Measurements from ENCODE around the gene CKS1B. TPM values are rescaled to one million over a fixed set of nuclear protein-coding genes. Genes with fewer than 3 reads are reported as not detected.
"Not testable (repeated sequence)": the region's sequence is repeated elsewhere in the genome, so short reads cannot be mapped to it uniquely, and the experiment has no call there.

The CKS1B gene
- polyA plus RNA-seq, 4 donors, result 63.7 to 117 (median 75.6) TPM

DNA sequence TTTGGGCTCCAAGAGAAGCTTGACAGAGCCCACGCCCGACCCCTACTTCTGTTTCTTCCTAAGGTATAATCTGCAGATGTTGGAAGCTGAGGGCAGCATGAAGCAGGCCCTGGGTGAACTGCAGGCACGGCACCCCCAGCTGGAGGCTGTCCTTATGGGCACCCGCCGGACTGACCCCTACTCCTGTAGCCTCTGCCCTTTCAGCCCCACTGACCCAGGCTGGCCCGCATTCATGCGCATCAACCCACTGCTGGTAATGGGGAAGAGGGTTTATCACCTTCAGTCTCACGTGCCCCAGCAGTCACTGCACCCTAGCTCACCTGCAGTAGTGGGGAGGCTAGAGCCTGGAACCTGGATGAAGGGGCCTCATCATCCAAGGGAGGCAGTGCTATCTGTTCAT lies 15.8 kb downstream of the CKS1B start:
- no peak overlapping the region for H3K27ac ChIP-seq (ENCODE audit: low read depth in 1 of 3, low read length in 2 of 3)
- peaks cover 0 to 16% (median 2%) of the 10 kb centered on the region in 3 donors for H3K4me1 ChIP-seq (ENCODE audit: control insufficient read depth in 3 of 3, insufficient read depth in 2 of 3, low read depth in 1 of 3, low read length in 2 of 3)
- H3K36me3 ChIP-seq (ENCODE audit: control insufficient read depth in 3 of 3, insufficient read depth in 2 of 3, low read depth in 1 of 3, low read length in 3 of 3), result peaks cover 5 to 63% (median 8%) of the 10 kb centered on the region in 3 donors
- WGBS, 3 donors, result 87 to 97% (median 93%) methylated on average over 8 of the region's 8 CpGs
- no peak for DNase-seq
- no peaks in the 10 kb centered on the region for H3K27me3 ChIP-seq (ENCODE audit: control insufficient read depth in 3 of 3, insufficient read depth in 3 of 3, low read length in 3 of 3)
- no peak overlapping the region for H3K4me3 ChIP-seq (ENCODE audit: low read depth in 1 of 3, low read length in 3 of 3)
- no peak for FAIRE-seq
- no peaks in the 10 kb centered on the region for H3K9me3 ChIP-seq (ENCODE audit: control insufficient read depth in 2 of 2, insufficient read depth in 1 of 2, low read depth in 1 of 2, low read length in 1 of 2)

DNA sequence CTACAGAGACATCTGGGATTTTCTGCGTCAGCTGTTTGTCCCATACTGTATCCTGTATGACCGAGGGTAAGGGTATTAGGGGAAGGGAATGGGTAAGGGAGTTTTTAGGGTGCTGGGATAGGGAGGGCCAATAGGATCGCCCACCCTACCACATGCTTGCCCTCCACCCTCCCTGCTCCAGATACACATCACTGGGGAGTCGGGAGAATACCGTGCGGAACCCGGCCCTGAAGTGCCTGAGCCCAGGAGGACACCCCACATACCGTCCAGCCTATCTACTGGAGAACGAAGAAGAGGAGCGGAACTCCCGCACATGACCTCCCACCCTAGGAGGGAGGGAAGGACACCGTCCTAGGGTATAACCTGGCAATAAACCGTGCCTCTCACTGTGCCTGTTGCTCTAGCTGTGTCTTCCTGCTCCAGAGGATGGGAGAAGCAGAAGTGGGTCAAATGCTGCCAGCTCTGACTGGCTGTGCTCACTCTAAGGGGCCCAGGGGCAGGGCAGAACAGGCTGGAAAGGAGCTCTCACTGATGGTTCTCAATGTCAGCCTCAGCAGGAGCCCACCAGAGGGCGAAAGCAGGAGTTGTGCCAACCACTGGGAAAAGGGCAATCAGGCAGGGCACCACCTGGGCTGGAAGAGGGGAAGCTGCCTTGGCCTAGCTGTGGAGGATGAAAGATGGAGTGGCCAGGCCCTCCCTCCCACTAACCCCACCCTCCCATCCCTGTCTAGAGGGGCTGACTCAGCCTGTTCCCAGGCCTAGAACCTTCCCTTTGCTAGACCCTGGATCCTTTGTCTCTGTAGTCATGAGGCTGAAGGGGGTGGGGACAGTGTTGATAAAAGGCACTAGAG lies 18.5 kb downstream of the CKS1B start:
- WGBS, 3 donors, result 82 to 84% (median 82%) methylated on average over 14 of the region's 14 CpGs
- Histone ChIP-seq H3K27ac (ENCODE audit: low read depth in 1 of 3, low read length in 2 of 3) (no peak overlapping the region), H3K27me3 (ENCODE audit: control insufficient read depth in 3 of 3, insufficient read depth in 3 of 3, low read length in 3 of 3) (no peaks in the 10 kb centered on the region), H3K4me1 (ENCODE audit: control insufficient read depth in 3 of 3, insufficient read depth in 2 of 3, low read depth in 1 of 3, low read length in 2 of 3) (peaks cover 0 to 16% (median 2%) of the 10 kb centered on the region in 3 donors), H3K9me3 (ENCODE audit: control insufficient read depth in 2 of 2, insufficient read depth in 1 of 2, low read depth in 1 of 2, low read length in 1 of 2) (no peaks in the 10 kb centered on the region), H3K4me3 (ENCODE audit: low read depth in 1 of 3, low read length in 3 of 3) (no peak overlapping the region), H3K36me3 (ENCODE audit: control insufficient read depth in 3 of 3, insufficient read depth in 2 of 3, low read depth in 1 of 3, low read length in 3 of 3) (peaks cover 5 to 48% (median 8%) of the 10 kb centered on the region in 3 donors)
- no peak for FAIRE-seq
- no peak for DNase-seq

DNA sequence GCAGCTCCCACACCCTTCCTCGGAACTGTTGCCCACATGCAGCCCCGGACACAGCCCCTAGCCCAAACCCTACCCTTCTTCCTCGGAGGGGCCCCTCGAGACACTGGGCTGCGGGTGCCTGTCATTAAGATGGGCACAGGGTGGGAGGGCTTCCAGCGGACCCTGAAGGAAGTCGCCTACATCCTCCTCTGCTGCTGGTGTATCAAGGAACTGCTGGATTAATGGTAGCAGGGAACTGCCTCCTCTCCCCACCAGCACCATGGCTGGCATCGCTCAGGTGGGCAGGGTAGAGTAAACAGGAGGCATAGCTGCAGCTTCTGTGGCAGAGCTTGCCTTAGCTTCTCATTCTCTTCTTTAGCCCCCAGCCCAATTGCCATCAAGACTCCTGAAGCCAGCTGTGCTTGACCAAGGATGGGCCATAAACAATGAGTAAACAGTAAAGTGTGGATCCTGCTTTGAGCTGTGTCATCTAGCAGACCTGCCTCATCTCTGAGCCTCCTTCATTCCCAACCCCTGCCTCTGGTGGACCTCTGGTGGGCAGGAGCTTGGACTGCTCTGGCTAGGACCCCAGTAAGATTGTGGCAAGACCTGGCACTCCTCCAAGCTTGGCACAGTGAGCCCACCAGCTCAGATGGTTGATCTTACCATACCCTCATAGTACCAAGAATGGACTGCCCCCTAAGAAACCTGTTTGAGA lies 19.2 kb downstream of the CKS1B start, which contains the start of gene LENEP:
TSS of gene LENEP (plus strand) at position 15 of the 697 bp plus-strand sequence. CDS start at position 37, 22 bp downstream.
- DNase-seq (no peak), FAIRE-seq (no peak)
- H3K4me3 ChIP-seq (ENCODE audit: low read depth in 1 of 3, low read length in 3 of 3), result no peak within 1 kb of the TSS
- H3K27me3 ChIP-seq (ENCODE audit: control insufficient read depth in 3 of 3, insufficient read depth in 3 of 3, low read length in 3 of 3), result no peaks in the 10 kb centered on the region
- 70 to 73% (median 71%) methylated on average over 8 of the region's 8 CpGs for WGBS, 3 donors
- H3K9me3 ChIP-seq (ENCODE audit: control insufficient read depth in 2 of 2, insufficient read depth in 1 of 2, low read depth in 1 of 2, low read length in 1 of 2), result no peaks in the 10 kb centered on the region
- H3K4me1 ChIP-seq (ENCODE audit: control insufficient read depth in 3 of 3, insufficient read depth in 2 of 3, low read depth in 1 of 3, low read length in 2 of 3), result peaks cover 0 to 14% (median 2%) of the 10 kb centered on the region in 3 donors
- H3K36me3 ChIP-seq (ENCODE audit: control insufficient read depth in 3 of 3, insufficient read depth in 2 of 3, low read depth in 1 of 3, low read length in 3 of 3), result peaks cover 5 to 40% (median 8%) of the 10 kb centered on the region in 3 donors
- H3K27ac ChIP-seq (ENCODE audit: low read depth in 1 of 3, low read length in 2 of 3), result no peak within 1 kb of the TSS

DNA sequence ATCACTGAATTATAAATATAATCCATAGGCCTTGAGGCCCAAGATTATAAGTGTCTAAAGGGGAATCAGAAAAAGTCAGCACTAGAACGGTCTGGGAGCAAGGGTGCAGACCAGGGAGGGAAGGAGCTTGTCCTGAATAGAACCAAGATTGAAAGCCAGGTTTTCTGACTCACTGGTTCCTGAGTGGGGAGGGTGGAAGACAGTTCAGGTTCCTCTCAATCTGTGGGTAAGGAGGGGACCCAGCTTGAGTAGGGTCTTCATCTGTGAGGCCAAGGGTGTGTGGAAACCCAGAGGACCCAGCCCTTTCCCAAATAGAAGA lies 19.7 kb downstream of the CKS1B start:
- peaks cover 0 to 14% (median 2%) of the 10 kb centered on the region in 3 donors for H3K4me1 ChIP-seq (ENCODE audit: control insufficient read depth in 3 of 3, insufficient read depth in 2 of 3, low read depth in 1 of 3, low read length in 2 of 3)
- 40 to 57% (median 47%) methylated on average over 1 of the region's 1 CpG for WGBS, 3 donors
- FAIRE-seq, result no peak

DNA sequence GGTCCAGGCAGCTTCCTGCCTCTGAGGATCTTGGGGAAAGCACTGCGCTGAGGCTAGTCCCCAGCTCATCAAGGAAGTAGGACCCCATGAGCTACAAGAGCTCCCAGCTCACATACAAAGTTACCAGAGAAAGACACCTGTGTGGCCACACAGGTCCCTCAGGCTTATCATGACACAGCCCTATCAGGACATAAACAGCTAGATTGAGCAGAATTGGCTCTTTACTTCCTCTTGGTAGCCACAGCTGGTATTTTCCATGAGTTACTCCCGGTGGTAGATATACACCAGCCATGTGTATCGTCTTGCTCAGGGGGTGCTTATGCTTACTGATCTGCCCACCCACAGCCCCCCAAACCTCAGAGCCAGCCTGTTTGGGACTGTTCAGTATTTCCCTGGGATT lies 20.1 kb downstream of the CKS1B start:
- Histone ChIP-seq H3K4me3 (ENCODE audit: low read depth in 1 of 3, low read length in 3 of 3) (no peak overlapping the region), H3K4me1 (ENCODE audit: control insufficient read depth in 3 of 3, insufficient read depth in 2 of 3, low read depth in 1 of 3, low read length in 2 of 3) (peaks cover 0 to 14% (median 0%) of the 10 kb centered on the region in 3 donors), H3K27me3 (ENCODE audit: control insufficient read depth in 3 of 3, insufficient read depth in 3 of 3, low read length in 3 of 3) (no peaks in the 10 kb centered on the region), H3K27ac (ENCODE audit: low read depth in 1 of 3, low read length in 2 of 3) (no peak overlapping the region), H3K36me3 (ENCODE audit: control insufficient read depth in 3 of 3, insufficient read depth in 2 of 3, low read depth in 1 of 3, low read length in 3 of 3) (peaks cover 5 to 31% (median 8%) of the 10 kb centered on the region in 3 donors), H3K9me3 (ENCODE audit: control insufficient read depth in 2 of 2, insufficient read depth in 1 of 2, low read depth in 1 of 2, low read length in 1 of 2) (no peaks in the 10 kb centered on the region)
- WGBS, 3 donors, result 48 to 53% (median 53%) methylated on average over 3 of the region's 3 CpGs
- FAIRE-seq (no peak), DNase-seq (no peak)

More for the DNA sequence above, 19.7 kb downstream of the CKS1B start:
- Histone ChIP-seq H3K36me3 (ENCODE audit: control insufficient read depth in 3 of 3, insufficient read depth in 2 of 3, low read depth in 1 of 3, low read length in 3 of 3) (peaks cover 5 to 35% (median 8%) of the 10 kb centered on the region in 3 donors), H3K4me3 (ENCODE audit: low read depth in 1 of 3, low read length in 3 of 3) (no peak overlapping the region), H3K27ac (ENCODE audit: low read depth in 1 of 3, low read length in 2 of 3) (no peak overlapping the region), H3K27me3 (ENCODE audit: control insufficient read depth in 3 of 3, insufficient read depth in 3 of 3, low read length in 3 of 3) (no peaks in the 10 kb centered on the region), H3K9me3 (ENCODE audit: control insufficient read depth in 2 of 2, insufficient read depth in 1 of 2, low read depth in 1 of 2, low read length in 1 of 2) (no peaks in the 10 kb centered on the region)
- DNase-seq, result no peak

DNA sequence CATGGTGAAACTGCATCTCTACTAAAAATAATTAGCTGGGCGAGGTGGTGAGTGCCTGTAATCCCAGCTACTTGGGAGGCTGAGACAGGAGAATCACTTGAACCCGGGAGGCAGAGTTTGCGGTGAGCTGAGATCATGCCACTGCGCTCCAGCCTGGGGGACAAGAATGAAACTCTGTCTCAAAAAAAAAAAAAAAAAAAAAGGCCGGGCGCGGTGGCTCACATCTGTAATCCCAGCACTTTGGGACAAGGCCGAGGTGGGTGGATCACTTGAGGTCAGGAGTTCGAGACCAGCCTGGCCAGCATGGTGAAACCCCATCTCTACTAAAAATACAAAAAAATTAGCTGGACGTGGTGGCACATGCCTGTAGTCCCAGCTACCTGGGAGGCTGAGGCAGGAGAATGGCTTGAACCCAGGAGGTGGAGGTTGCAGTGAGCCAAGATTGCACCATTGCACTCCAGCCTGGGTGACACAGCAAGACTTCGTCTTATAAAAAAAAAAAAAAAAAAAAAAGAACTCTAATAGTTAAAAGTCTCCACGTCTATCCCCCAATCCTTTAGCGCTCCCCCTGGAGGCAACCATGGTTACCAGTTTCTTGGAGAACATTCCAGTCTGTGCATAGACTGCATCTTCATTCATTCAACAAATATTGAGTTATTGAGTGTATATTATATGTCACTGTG lies 21.0 kb downstream of the CKS1B start:
- Histone ChIP-seq H3K4me1 (ENCODE audit: control insufficient read depth in 3 of 3, insufficient read depth in 2 of 3, low read depth in 1 of 3, low read length in 2 of 3) (peaks cover 1 to 20% (median 3%) of the 10 kb centered on the region in 3 donors), H3K36me3 (ENCODE audit: control insufficient read depth in 3 of 3, insufficient read depth in 2 of 3, low read depth in 1 of 3, low read length in 3 of 3) (peaks cover 1 to 23% (median 4%) of the 10 kb centered on the region in 3 donors)
- H3K27ac ChIP-seq (ENCODE audit: low read depth in 1 of 3, low read length in 2 of 3); H3K27me3 ChIP-seq (ENCODE audit: control insufficient read depth in 3 of 3, insufficient read depth in 3 of 3, low read length in 3 of 3); H3K4me3 ChIP-seq (ENCODE audit: low read depth in 1 of 3, low read length in 3 of 3); H3K9me3 ChIP-seq (ENCODE audit: control insufficient read depth in 2 of 2, insufficient read depth in 1 of 2, low read depth in 1 of 2, low read length in 1 of 2); FAIRE-seq: not testable (repeated sequence)
- peak; percentile 75 to 76 for DNase-seq
- WGBS, 3 donors, result 49 to 63% (median 58%) methylated on average over 10 to 13 of the region's 13 CpGs

DNA sequence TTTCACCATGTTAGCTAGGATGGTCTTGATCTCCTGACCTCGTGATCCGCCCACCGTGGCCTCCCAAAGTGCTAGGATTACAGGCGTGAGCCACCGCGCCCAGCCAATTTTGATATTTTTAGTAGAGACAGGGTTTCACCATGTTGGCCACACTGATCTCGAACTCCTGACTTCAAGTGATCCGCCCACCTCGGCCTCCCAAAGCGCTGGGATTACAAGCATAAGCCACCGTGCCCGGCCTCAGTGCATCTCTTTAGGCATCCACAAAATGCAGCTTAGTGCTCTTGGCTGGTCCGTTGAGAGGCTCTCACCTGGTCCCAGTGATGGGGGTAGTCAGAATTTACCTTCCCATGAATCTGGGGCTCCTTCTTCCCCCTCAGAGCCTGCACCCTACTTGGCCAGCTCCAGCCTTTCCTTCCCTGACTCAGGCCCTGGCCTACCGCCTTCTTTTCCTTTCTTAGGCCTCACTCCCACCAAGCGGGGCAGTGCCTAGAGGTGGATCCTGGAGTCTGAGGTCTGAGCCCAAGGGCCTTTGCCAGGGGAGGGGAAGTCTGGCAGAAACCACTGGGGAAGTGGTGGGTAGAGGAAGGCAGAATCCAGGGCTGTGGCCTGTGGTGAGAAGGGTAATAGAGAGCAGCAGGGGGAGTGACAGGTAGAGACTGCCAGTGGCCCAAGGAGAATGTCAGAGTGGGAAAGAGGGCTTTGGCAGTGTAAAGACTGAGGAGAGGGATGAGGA lies 22.7 kb downstream of the CKS1B start:
- H3K27me3 ChIP-seq (ENCODE audit: control insufficient read depth in 3 of 3, insufficient read depth in 3 of 3, low read length in 3 of 3), result no peaks in the 10 kb centered on the region
- FAIRE-seq (no peak), DNase-seq (no peak)
- H3K9me3 ChIP-seq (ENCODE audit: control insufficient read depth in 2 of 2, insufficient read depth in 1 of 2, low read depth in 1 of 2, low read length in 1 of 2), result no peaks in the 10 kb centered on the region
- peaks cover 0 to 13% (median 4%) of the 10 kb centered on the region in 3 donors for H3K36me3 ChIP-seq (ENCODE audit: control insufficient read depth in 3 of 3, insufficient read depth in 2 of 3, low read depth in 1 of 3, low read length in 3 of 3)
- H3K27ac ChIP-seq (ENCODE audit: low read depth in 1 of 3, low read length in 2 of 3), result no peak overlapping the region
- 81 to 86% (median 84%) methylated on average over 15 of the region's 15 CpGs for WGBS, 3 donors
- no peak overlapping the region for H3K4me3 ChIP-seq (ENCODE audit: low read depth in 1 of 3, low read length in 3 of 3)
- peaks cover 1 to 20% (median 3%) of the 10 kb centered on the region in 3 donors for H3K4me1 ChIP-seq (ENCODE audit: control insufficient read depth in 3 of 3, insufficient read depth in 2 of 3, low read depth in 1 of 3, low read length in 2 of 3)

Measured in small intestine (tissue), 7 donors.